HG02943 (cell line): Measurements from ENCODE around the gene NFATC2.
"Not testable (repeated sequence)": the region's sequence is repeated elsewhere in the genome, so short reads cannot be mapped to it uniquely, and the experiment has no call there.

Experiments used
- ATAC-seq: cut with Tn5 transposase; IDR thresholded peaks from one replicate; pipeline ENCODE4 v1.9.1; 2021; ENCODE audit warnings: mild to moderate bottlenecking, low read depth, moderate library complexity; ENCODE audit not compliant: unreplicated experiment

NFATC2 gene

GRCh38 chr20:51541189-51542032 is 1.1 kb downstream of the NFATC2 start:
- ATAC-seq: no peak

GRCh38 chr20:51540580-51540979 is 1.9 kb downstream of the NFATC2 start:
- no peak for ATAC-seq

GRCh38 chr20:51540074-51540473 is 2.4 kb downstream of the NFATC2 start:
- not testable (repeated sequence) for ATAC-seq

GRCh38 chr20:51536116-51537069 is 6.1 kb downstream of the NFATC2 start:
- ATAC-seq: no peak

- ATAC-seq: no peak
These were observed 6.8 kb downstream of the NFATC2 start for GRCh38 chr20:51535674-51536073.

GRCh38 chr20:51535075-51535386 is 7.5 kb downstream of the NFATC2 start:
- no peak for ATAC-seq

GRCh38 chr20:51533291-51534172 is 9.0 kb downstream of the NFATC2 start:
- ATAC-seq: no peak

GRCh38 chr20:51532577-51533191 is 9.8 kb downstream of the NFATC2 start:
- no peak for ATAC-seq

GRCh38 chr20:51531712-51532456 is 10.6 kb downstream of the NFATC2 start:
- ATAC-seq: no peak

- ATAC-seq: peak; percentile 52
These were observed 11.3 kb downstream of the NFATC2 start for GRCh38 chr20:51531141-51531710.

GRCh38 chr20:51529758-51530157 is 12.8 kb downstream of the NFATC2 start:
- ATAC-seq: no peak

- no peak for ATAC-seq
These were observed 13.3 kb downstream of the NFATC2 start for GRCh38 chr20:51529081-51529681.

GRCh38 chr20:51528263-51529027 is 14.1 kb downstream of the NFATC2 start:
- ATAC-seq: no peak

GRCh38 chr20:51526754-51527153 is 15.8 kb downstream of the NFATC2 start:
- ATAC-seq: no peak

- no peak for ATAC-seq
These were observed 16.4 kb downstream of the NFATC2 start for GRCh38 chr20:51526106-51526470.

GRCh38 chr20:51525241-51526105 is 17.0 kb downstream of the NFATC2 start:
- no peak for ATAC-seq
